Measurements from ENCODE around the gene RUNX3.

GRCh38 chr1:24898909-24899439, 31.1 kb downstream of the RUNX3 start:
- TF ChIP-seq CTCF (IDR thresholded peaks at IDR 0.05; ENCODE audit: low read length) (no peak), EZH2 (optimal IDR thresholded peaks at IDR 0.05; ENCODE audit: low read depth, low read length) (no peak)
